NCI-H2029 treated with DMSO at 0.1 percent for 48 hours (cell line): ENCODE measurements around the gene BPI.
"Not testable (repeated sequence)": the region's sequence is repeated elsewhere in the genome, so short reads cannot be mapped to it uniquely, and the experiment has no call there.

Experiments used
- DNase-seq: peaks from one replicate; lab custom pipeline; 2025; lab: John Stamatoyannopoulos, UW

The BPI gene

DNA sequence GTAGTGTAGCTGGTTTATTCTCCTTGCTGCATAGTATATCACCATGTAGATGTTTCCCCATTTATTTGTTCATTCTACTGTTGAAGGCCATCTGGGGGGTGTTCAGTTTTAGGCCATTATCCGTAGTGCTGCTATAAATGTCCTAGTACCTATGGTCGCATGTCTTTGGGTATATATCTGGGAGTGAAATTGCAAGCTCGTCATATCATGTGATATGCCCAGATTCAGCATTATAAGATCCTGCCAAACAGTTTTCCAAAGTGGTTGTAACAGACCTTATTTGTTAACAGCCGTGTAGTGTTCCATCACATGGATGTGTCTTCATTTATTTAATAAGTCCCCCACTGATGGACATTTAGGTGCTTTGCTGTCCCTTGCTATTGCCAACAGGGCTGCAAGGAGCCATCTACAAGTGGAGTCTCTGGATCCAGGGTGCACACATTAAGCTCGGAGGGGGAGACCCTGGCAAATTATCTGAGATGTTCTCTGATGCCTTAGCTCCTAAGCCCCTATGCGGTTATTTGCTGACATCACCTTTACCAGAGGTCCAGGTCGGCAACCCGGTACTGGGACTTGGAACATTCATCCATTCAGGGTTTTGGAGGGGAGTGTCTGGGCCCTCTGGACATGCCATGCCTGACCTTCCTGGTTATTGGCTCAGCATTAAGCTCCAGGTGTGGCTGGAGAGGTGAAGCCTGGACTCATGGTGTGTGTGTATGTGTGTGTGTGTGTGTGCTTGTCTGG lies 59.2 kb downstream of the BPI start:
- DNase-seq: no peak

DNA sequence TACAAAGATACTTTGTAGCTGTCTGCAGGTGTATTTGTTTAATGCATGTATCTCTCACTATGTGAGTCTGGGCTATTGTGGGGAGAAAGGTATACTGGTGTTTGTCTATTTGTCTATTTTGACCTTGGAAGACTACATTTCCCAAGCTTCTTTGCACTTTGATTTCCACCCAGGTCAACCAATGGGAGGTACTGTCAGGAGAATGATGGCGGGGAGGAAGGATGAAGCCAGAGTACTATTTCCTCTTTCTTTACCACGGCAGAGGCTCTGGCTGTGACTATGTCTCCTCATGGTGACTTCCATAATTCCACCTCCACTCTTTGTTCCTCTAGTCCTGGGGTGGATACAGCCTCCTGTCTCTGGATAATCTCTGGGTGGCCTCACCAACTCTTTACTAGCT lies 65.4 kb downstream of the BPI start:
- no peak for DNase-seq

DNA sequence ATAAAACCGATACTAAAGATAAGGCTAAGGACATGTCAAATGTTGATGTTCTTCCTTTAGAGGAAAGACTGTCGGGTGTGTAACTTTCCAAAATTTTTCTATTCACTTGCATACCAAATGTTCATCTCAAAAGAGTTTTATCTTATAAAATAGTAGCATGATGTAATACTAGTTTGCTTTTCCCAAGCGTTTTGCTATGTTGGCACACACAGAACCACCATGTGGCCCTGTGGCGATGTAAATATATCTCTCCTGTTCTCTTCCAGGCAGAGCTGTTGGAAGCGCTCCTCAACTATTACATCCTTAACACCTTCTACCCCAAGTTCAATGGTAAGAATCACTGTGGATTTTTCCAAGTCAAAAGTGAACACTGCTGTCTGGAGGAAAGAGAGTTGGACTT lies 68.8 kb downstream of the BPI start:
- no peak for DNase-seq

DNA sequence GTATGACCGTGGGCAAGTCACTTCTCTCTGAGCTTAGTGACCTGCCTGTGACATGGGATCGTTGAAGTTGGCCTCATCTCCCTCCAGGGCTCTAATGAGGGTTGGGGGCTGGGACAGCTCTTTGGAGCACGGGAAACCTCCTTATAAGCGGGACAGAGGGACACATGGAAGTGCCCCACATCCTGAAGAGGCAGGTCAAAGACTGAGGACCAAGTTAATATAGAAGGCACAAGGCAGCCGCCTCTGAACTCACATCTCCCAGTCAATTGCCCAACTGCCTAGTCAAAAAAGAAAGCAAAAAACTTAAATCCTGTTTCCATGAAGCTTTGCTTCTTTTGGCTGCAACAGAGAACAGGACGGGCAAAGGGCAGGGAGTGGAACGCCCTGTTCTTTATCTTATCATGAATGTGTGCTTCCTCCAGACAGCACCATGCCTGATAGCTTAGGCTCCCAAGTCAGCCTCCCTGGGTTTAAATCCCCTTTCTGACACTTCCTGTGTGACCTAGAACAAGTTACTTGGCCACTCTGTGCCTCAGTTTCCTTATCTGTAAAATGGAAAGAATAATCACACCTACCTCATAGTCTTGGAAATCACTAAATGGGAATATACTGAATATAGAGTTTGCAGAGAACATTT lies 69.4 kb downstream of the BPI start:
- no peak for DNase-seq

DNA sequence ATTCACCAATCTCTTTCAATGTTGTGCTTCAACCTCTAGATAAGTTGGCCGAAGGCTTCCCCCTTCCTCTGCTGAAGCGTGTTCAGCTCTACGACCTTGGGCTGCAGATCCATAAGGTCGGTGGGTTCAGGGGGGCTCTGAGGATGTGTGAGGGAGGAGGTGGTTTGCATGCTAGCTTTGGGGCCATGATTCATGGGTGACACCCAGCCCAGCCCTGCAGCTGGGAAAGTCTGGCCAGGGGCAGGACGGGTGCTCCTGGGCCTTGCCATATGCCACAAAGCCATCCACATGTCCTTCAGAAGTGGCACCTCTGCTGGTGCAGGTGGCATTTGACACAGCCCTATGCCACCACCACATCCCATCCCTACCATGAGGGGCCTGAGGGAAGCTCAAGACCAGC lies 69.9 kb downstream of the BPI start:
- DNase-seq: no peak

DNA sequence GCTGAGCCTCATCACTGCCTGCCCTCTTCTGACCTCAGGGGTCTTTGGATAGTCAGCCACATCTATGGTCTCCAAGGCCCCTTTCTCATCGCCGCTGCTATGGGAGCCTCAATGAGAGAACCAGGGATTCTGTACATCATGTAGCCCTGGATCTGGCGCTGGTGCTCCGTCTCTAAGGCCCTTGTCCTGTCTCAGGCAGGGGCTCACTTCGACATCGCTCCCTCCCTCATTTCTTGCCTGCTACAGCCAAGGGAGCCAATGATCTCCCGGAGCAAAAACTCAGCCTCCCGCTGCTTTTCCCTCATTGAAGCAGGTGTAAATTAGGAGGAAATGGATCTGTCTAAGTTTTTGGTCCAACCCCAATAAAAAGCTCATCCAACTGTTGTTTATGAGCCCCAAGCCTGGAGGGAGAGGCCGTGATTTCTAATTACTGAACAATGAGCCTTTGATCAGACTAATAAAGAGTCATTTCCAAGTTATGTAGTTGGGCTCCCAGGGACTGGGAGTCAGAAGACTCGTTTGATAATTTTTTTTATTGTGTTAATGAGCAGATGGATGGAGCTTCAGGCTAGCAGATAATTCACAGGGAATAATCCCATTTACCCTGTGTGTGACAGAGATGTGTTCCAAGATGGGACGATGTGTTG lies 73.2 kb downstream of the BPI start:
- DNase-seq: no peak

DNA sequence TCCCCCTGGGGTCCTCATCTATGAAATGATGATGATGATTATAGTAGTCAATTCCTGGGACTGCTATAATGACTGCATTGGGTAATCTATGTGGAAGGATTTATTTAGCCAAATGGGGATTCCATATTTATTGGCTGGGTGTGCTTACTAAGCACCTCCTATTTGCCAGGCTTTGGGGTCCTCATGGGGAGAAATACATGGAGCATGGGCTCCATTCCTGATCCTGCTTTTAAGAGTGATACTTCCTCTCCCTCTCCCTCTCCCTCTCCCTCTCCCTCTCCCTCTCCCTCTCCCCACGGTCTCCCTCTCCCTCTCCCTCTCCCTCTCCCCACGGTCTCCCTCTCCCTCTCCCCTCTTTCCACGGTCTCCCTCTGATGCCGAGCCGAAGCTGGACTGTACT lies 73.9 kb downstream of the BPI start:
- not testable (repeated sequence) for DNase-seq

DNA sequence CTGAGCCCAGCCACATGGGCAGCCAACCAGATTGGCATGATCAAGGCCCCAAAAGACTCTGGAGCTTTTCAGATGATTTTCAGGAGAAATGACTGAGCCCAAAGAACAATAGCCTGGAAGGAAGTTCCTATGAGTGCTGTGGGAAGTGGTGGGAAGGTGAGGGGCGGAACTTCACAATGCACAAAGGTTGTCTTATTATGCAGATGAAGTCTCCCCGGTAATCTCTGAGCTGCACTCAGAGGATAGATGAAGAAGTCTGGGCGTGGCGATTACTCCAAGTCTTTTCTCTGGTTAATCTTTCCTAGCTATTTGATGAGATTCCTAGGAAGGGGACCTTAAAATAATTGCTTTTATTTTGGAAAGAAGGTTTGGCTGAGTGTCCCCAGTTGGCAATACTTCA lies 79.2 kb downstream of the BPI start:
- no peak for DNase-seq

DNA sequence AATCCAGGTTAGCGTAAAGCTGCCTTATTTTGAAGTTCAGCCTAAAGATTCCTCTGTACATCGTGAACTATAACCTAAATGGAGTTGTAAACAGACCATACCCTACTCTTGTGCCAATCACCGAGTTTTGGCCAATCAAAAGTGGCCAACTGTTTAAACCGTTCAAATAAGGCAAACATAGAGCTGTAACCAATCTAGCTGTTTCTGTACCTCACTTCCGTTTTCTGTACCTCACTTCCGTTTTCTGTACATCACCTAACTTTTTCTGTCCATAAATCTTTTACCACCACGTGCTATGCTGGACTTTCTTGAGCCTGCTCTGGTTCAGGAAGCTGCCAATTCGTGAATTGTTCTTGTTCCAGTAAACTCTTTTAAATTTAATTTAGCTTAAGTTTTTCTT lies 82.0 kb downstream of the BPI start:
- no peak for DNase-seq

DNA sequence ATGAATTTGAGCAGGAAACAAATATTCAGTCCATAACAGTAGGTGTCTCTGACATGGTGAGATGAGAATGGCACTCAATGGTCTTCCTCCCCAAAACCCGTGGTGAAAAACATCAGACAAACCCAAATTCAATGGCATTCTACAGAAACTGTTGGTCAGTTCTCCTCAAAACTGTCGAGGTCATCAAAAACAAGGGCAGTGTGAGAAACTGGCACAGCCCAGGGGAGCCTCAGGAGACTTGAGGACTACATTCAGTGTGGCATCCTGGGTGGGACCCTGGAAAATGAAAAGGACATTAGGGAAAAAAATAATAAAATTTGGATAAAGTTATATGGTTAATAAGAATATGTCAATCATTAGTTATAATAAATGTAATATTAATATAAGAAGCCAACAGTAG lies 82.9 kb downstream of the BPI start:
- no peak for DNase-seq
